Measurements from ENCODE around the gene LYPD3.
A peak's percentile ranks its signal among the peaks of the same experiment; 100 is the strongest.
"Not testable (repeated sequence)": the region's sequence is repeated elsewhere in the genome, so short reads cannot be mapped to it uniquely, and the experiment has no call there.

LYPD3 gene

GRCh38 chr19:43465468-43466120 lies at the start of gene LYPD3:
Gene LYPD3, minus strand, starts transcription at chr19:43465608. Its CDS starts 37 bp downstream, at chr19:43465571.
- DNase-seq = no peak

GRCh38 chr19:43512399-43512798 lies 47.0 kb upstream of the LYPD3 start:
- not testable (repeated sequence) for DNase-seq

GRCh38 chr19:43511324-43511723 lies 45.9 kb upstream of the LYPD3 start:
- DNase-seq = no peak

- no peak for DNase-seq
Observed at GRCh38 chr19:43510713-43511112, 45.3 kb upstream of the LYPD3 start.

DNA sequence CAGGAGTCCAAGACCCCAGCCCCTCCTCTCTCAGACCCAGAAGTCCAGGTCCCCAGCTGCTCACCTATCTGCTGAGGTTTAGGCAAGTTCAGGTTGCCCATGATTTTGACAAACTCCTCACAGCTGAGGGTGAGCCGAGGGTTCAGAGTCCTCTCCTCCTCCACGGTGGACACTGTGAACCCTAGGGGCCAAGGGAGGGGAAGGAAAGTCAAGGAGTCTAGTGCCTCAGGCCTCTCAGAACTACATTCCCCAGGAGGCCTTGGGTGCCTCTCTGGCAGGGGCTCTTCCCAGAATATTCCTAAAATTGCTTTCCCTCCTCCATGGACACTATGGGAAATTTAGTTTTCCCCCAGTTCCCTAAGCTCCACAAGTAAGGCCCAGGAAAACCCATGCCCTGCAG lies 42.5 kb upstream of the LYPD3 start:
- no peak for DNase-seq

DNA sequence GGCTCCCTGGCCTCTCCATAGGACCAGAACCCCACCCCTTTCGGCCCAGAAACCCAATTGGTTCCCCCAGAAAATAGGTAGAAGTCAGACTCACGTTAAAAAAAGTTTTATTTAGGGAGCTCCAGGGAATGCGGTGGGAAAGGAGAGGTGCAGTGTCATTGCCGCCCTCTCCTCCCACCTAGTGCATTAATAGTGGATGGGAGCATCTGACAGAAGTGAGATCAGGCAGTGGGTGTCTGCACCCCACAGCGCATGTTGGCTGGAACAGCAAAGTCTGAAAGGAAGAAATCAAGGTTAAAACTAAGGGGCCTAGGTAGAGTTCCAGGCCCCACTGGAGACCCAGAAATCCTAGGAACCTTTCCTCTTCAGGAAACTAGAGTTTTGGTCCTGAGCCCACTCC lies 41.2 kb upstream of the LYPD3 start:
- no peak for DNase-seq

- DNase-seq = no peak
Observed at GRCh38 chr19:43505941-43506340, 40.5 kb upstream of the LYPD3 start.

DNA sequence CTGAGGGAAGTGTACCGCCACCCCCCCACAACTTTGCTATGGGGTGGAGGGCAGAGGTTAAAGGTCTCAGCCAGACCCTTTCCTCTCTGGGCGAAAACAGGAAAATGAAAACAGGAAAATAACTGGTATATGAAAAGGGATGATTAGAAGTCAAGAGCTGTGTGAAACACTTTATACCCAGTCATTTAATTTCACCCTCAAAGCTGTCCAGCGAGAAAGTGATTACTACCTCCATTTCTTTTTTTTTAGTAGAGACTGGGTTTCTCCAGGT lies 39.7 kb upstream of the LYPD3 start:
- DNase-seq = no peak

GRCh38 chr19:43504426-43505185 lies 39.2 kb upstream of the LYPD3 start, which contains the start of gene PHLDB3:
Gene PHLDB3, minus strand, starts transcription at chr19:43504746. Its CDS starts 628 bp downstream, at chr19:43504118.
- DNase-seq = peak; percentile 44

DNA sequence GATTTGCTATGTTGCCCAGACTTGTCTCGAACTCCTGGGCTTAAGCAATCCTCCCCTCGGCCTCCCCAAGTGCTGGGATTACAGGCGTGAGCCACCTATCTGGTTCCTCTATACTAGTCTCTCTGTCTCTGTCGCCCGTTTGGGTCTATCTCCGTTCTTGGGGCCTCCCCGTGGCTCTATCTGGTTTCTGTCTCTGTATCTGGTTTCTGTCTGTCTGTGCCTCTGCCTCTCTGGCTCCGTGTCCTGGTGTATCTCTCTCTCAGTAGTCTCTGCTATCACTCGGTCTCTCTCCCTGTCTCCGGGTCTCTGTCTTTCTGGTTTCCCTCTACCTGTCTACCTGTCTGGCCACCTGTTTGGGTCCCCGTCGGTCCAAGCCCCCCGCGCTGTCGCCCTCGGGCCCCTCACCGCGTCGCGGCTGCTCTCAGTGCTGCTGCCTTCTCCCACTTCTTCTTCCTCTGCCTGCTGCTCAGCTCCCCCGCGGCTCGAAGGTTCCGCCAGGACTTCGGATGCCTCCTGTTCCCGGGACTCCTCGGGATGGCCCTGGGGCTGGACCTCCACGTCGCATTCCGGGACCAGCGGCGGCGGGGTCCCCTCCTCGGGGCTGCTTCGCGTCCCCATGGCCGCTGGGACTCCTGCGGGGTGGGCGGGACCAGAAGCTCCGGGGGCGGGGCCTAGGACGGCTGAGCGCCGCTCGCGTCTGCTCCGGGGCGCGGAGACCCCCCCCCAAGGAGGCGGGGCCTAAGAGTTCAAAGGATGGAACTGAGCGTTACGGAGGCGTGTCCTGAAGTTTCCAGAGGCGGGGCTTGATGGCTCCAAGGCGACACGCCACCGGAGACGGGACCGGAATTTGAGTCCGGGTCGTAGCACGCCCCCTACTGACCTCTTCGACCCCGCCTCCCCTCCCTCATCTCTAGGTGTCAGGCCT lies 38.4 kb upstream of the LYPD3 start:
- peak; percentile 98 for DNase-seq

DNA sequence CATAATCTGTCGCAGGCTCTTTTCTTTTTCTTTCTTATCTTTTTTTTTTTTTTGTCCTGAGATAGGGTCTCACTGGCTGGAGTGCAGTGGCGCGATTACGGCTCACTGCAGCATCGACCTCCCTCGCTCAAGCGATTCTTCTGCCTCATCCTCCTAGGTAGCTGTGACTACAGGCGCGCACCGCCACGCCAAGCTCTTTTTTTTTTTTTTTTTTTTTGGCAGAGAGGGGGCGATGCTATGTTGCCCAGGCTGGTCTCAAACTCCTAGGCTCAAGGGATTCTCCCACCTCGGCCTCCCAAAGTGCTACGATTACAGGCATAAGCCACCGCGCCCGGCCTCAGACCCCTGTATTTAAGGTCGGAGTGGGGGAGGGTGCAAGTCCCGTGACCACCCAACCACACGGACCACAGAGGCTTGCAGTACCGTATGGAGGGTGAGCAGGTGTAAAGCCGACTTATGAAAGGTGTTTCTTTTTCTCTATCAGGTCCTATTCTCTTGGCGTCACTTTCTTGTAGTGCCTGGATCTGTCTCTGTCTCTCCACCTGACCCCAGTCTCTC lies 37.1 kb upstream of the LYPD3 start:
- DNase-seq = no peak

GRCh38 chr19:43501661-43502418 lies 36.4 kb upstream of the LYPD3 start:
- DNase-seq = no peak

DNA sequence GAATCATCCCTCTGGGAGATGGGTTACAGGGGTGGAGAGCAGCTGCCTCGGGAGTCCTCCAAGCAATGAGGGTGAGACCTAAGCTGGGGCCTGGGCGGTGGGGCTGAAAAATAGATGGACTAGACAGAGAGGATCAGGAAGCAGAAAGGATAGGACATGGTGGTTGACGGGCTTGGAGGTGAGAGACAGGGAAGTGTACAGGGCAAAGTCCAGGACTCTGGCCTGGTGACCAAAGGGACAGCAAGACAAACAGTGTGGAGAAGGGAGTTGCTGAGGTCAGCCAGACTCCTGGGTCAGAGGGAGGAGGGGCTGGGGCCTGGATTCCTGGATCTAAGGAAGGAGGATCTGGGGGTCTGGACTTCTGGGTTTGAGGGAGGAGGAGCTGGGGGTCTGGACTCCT lies 33.6 kb upstream of the LYPD3 start:
- no peak for DNase-seq

DNA sequence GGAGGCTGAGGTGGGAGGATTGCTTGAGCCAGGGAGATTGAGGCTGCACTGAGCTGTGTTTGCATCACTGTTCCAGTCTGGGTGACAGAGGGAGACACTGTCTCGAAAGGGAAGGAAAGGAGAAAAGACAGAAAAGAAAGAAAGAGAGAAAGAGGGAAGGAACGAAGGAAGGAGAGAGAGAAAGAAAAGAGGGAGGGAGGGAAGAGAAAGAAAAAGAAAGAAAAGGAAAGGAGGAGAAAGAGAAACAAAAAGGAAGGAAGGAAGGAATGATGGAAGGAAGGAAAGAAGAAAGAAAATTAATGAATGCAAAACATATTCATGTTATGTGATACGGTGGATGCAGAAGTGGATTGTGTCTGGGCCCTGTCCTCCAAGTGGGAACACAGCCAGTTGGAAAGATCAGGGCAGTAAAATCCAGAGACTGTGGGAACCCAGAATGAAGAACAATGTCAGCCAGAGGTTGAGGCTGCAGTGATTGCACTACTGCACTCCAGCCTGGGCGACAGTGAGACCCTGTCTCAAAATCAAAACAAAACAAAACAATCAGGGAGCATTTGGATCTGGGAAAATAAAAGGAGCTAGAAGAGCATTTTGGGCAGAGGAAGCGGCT lies 32.9 kb upstream of the LYPD3 start:
- no peak for DNase-seq

DNA sequence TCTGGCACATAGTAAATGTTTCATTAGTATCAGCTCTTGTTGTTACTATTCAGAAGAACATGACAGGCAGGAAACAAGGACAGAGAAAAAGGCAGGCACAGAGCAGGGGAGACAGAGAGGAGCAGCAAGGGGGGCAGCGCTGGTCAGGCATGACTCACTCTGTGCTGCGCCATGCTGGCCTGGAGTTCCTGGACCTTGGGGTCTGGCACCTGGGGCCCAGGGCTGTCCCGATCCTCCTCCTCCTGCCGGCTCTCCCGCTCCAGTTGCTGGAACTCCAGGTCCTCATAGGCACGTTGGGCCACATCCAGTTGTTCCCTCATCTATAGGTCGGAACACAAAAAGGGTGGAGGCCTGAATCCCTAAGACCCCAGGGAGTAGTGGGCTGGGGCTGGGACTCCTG lies 31.6 kb upstream of the LYPD3 start:
- DNase-seq = no peak

DNA sequence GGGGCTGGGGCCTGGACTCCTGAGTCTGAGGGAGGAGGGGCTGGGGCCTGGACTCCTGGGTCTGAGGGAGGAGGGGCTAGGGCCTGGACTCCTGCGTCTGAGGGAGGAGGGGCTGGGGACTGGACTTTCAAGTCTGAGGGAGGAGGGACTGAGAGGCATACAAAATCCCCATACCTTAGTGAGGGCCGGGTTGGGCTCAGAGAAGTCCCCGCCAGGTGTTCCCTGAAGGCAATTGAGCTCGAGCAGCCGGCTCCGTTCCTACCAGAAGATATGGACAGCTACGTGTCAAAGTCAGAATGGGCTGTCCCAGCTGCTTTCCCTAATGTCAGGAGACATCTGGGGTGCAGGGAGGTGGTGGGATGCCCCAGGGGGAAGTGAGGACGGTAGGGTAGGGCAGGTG lies 29.7 kb upstream of the LYPD3 start:
- DNase-seq = no peak

- no peak for DNase-seq
Observed at GRCh38 chr19:43490759-43491158, 25.4 kb upstream of the LYPD3 start.

DNA sequence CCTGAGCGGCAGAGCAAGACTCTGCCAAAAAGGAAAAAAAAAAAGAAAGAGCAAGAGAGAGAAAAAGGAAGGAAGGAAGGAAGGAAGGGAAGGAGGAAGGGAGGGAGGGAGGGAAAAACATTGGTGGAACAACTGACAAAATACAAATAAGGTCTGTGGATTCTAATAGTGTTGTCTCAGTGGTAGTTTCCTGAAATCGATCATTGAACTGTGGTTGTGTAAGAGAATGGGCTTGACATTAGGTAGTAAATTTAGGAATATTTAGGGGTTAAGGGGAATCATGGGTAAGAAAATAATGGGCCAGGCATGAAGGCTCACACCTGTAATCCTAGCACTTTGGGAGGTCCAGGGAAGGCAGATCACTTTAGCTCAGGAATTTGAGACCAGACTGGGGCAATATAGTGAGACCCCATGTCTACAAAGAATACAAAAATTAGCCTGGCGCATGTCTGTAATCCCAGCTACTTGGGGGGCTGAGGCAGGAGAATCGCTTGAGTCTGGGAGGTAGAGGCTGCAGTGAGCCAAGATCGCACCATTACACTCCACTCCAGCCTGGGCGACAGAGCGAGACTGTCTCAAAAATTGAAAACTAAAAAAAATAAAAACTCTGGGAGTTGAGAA lies 24.7 kb upstream of the LYPD3 start:
- DNase-seq = no peak

- no peak for DNase-seq
Observed at GRCh38 chr19:43489310-43489709, 23.9 kb upstream of the LYPD3 start.

DNA sequence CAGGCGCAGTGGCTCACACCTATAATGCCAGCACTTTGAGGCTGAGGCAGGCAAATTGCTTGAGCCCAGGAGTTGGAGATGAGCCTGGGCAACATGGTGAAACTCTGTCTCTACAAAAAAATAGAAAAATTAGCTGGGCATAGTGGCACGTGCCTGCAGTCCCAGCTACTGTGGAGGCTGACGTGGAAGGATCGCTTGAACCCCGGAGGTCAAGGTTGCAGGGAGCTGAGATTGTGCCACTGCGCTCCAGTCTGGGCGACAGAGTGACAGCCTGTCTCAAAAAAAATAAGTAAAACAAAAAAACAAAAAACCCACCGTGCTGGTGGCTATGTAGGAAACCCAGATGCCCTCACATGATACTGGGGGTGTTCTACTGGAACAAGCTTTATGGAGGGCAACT lies 22.8 kb upstream of the LYPD3 start:
- DNase-seq = no peak

GRCh38 chr19:43486412-43486811 lies 21.0 kb upstream of the LYPD3 start:
- DNase-seq = no peak

- DNase-seq = no peak
Observed at GRCh38 chr19:43485951-43486350, 20.5 kb upstream of the LYPD3 start.

Data from activated effector memory CD4-positive, alpha-beta T cell treated with Interleukin-2 at 50 U/mL for 16 hours (primary cell).